ENCODE data around the gene ACACA. TPM values are rescaled to one million over a fixed set of nuclear protein-coding genes. Genes with fewer than 3 reads are reported as not detected.

ACACA gene
- total RNA-seq = 86.2 and 93.2 TPM in 2 replicates

DNA sequence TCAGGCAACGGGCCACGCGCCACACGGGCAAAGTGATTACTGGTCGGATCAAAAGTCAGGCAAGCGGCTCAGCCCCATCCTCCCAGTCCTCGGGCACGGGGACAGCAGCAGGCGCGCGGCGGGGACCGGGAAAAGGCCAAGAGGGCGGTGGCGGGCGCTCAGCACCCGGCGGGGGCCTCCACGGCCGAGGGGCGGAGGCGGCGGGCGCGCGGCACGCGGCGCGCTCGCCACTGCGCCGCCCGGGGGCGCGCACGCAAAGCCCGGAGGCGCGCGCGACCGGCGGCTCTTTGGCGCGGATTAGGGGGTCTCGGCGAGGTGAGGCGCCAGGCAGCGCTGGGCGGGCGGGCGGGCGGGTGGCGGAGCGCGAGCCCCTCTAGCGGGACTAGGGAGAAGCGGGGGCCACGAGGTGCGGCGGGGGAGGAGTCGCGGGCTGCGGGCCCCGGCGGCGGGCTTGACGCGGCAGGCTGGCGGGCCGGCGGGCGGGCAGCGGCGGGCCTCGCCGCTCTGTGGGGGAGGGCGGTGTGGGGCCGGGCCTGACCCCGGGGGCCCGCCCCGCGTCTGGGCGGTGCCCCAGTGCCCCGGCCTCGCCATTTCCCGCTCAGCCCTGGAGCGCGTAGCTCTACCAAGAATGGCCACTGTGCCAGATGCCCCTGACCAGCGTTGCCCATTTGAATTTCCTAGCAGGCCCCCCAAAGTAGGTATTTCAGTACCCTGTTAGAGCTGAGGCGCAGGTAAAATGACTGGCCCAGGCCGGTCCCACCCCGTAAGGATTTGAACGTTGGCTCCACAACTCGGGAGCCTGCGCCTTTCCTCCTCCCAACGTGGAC, at the start of gene ACACA, which contains the start of gene TADA2A:
Gene ACACA, minus strand, starts transcription at position 202 of the 827 bp plus-strand sequence. CDS start 537 bp downstream, outside the sequence.
Gene TADA2A, plus strand, starts transcription at position 252 of the 827 bp plus-strand sequence. CDS start 4,480 bp downstream, outside the sequence.

DNA sequence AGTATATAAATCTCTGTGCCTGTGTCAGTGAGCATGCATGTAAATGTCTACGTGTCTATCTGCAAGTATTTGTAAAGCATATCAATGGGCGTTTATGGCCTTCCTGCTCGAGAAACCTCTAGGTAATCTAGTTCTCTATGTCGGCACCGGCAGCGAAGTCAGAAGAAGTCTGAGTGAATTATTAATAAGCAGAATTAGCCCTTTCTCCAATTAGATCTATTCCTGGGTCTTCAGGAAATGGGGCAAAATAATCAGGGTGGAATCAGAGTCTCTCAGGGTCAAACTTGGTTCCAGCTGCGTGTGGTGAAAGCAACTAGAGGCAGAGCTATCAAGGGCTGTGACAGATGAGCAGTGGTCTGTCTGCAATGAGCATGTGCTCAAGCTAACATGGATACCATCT, 30.9 kb downstream of the ACACA start, which contains the start of gene C17orf78:
Gene C17orf78, plus strand, starts transcription at position 280 of the 400 bp plus-strand sequence. Its CDS starts 108 bp downstream, at position 388.

Other genes starting within 250 kb of the ACACA start
- gene C17orf78, start 30.9 kb downstream of the ACACA start, total RNA-seq = not detected in 2 replicates
- gene TADA2A, start 50 bp upstream of the ACACA start, total RNA-seq = 18.0 and 26.7 TPM in 2 replicates
- 50.6 and 72.0 TPM in 2 replicates for gene DUSP14, start 83.1 kb upstream of the ACACA start, total RNA-seq
- 14.9 and 18.9 TPM in 2 replicates for gene SYNRG, start 202.6 kb upstream of the ACACA start, total RNA-seq
- 21.2 and 21.4 TPM in 2 replicates for gene DDX52, start 236.6 kb upstream of the ACACA start, total RNA-seq

Measured in uterine smooth muscle cell (primary cell).